Activated CD8-positive, alpha-beta memory T cell treated with anti-CD3 and anti-CD28 coated beads, Interleukin-2, amount 10 ng/mL, durations not matched to agents 7 days and 5 days (primary cell): ENCODE data around the gene FBXW7. TPM values are rescaled to one million over a fixed set of nuclear protein-coding genes. Genes with fewer than 3 reads are reported as not detected.
A peak's percentile ranks its signal among the peaks of the same experiment; 100 is the strongest.

Source experiments
- ATAC-seq: fragments of 150-1000 bp; cut with Tn5 transposase; one replicate; pipeline ENCODE4 v1.10.0; 2021; ENCODE audit warnings: moderate library complexity
- CTCF ChIA-PET: fragments of 350-600 bp; sonication (Branson Sonifier 250); formaldehyde crosslinking; loops from one replicate; lab custom pipeline; 2021; ENCODE audit warnings: antibody characterized with exemption; lab: Charles Lee
- DNase-seq: peaks from one replicate; pipeline ENCODE4 v3.0.0-alpha.2; 2020
- H3K27ac Mint-ChIP-seq: one replicate; pipeline ENCODE4 v1.8.0; 2021; ENCODE audit warnings: mild to moderate bottlenecking, mixed read lengths
- H3K27me3 Mint-ChIP-seq: one replicate; pipeline ENCODE4 v1.8.0; 2021; ENCODE audit warnings: mixed read lengths
- H3K36me3 Mint-ChIP-seq: one replicate; pipeline ENCODE4 v1.8.0; 2021; ENCODE audit warnings: mild to moderate bottlenecking, mixed read lengths
- H3K4me1 Mint-ChIP-seq: one replicate; pipeline ENCODE4 v1.8.0; 2021; ENCODE audit warnings: mixed read lengths
- H3K4me3 Mint-ChIP-seq: one replicate; pipeline ENCODE4 v1.8.0; 2021; ENCODE audit warnings: mild to moderate bottlenecking, moderate library complexity, mixed read lengths
- H3K9me3 Mint-ChIP-seq: one replicate; pipeline ENCODE4 v1.8.0; 2022; ENCODE audit warnings: low read depth, mixed read lengths
- total RNA-seq, 2 experiments: library from RNA; stranded (reverse); gene quantifications; one replicate each; pipeline ENCODE4 v1.2.3, GENCODE V29; 2021

The FBXW7 gene
- total RNA-seq: 10 to 100 TPM; 49.3 to 62.9 TPM

DNA sequence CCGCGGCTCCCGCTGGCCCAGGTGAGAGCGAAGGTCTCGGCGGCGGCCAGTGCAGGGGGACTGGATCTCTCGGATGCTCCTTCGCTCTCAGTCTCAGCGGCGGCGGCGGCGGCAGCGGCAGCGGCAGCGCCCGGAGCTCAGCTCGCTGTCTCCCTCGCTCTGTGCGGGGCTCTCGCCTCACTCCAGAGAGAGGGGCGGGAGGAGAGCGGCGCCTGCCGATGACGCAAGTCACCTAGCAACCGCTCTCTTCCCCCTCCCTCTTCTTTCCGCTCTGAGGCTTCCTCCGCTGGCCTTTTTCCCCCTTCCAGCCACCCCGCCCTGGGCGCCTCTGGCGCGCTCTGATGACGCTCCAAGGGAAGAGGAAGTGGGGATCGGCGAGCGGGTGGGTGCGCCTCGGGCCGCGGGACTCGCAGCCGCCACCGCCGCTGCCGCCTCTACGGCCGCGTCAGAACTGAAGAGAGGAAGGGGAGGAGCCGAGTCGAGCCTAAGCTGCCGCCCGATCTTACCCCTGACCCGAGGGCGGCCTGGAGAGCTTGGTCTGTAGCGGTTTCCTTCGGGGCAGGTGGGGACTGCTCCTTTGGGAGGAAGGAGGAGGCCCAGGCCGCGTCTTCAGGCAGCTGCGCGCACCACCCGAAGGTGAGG is at the start of gene FBXW7:
Gene FBXW7 (minus strand): TSS at position 190 of the 642 bp plus-strand sequence. CDS start 124,289 bp downstream, outside the sequence.
- H3K36me3 Mint-ChIP-seq: peaks cover 26% of the 10 kb centered on the region
- peaks cover 52% of the 10 kb centered on the region for H3K4me1 Mint-ChIP-seq
- ATAC-seq: peak; percentile 85
- no peaks in the 10 kb centered on the region for H3K27me3 Mint-ChIP-seq
- H3K27ac Mint-ChIP-seq: peak within 1 kb of the TSS; percentile 98
- peak within 1 kb of the TSS; percentile 85 for H3K4me3 Mint-ChIP-seq
- CTCF ChIA-PET: interaction anchor here (0.9 to 5.8 kb wide), 16 partner anchors 9 to 104 kb away, joined by 3 to 54 read pairs (median 5); no protein-coding TSS in a partner anchor
- H3K9me3 Mint-ChIP-seq: no peaks in the 10 kb centered on the region
- DNase-seq: peak; percentile 100

- H3K36me3 Mint-ChIP-seq: no peaks in the 10 kb centered on the region
- peak overlapping the region; percentile 5 for H3K4me3 Mint-ChIP-seq
- peak; percentile 66 for ATAC-seq
- peaks cover 2% of the 10 kb centered on the region for H3K4me1 Mint-ChIP-seq
- H3K9me3 Mint-ChIP-seq: no peaks in the 10 kb centered on the region
- CTCF ChIA-PET: no interaction called here
- peaks cover under 1% of the 10 kb centered on the region for H3K27me3 Mint-ChIP-seq
- no peak for DNase-seq
- peak overlapping the region; percentile 64 for H3K27ac Mint-ChIP-seq
Observed at GRCh38 chr4:152585023-152585441, 49.1 kb upstream of the FBXW7 start.

DNA sequence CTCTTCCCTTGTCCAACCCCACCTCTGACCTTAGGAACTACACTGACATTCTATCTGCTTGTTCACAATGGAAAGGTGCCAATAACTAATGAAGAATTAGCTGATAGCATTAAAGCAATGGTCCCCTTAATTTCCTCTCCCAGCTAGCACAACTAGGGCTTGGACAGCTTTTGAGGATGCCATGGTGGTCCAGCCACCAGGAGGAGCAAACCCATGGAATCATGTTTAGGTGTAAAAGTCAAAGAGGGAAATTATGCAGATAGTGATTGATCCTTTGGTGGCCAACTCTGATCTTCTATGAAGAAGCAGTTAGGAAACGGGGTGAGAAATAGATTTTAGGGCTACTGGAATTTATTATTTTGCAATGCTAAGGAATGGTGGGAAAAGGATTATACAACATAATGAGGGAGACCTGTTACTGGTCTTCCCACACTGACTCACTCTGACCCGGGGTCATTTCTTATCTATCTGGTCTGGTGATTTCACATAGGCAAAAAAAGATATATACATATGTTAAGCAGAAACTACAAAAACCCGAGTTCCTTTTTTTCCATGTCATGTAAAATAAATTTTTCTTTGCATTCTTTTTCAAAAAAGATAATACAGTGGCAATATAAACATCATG is 45.8 kb upstream of the FBXW7 start:
- ATAC-seq (no peak), DNase-seq (no peak)
- H3K36me3 Mint-ChIP-seq: no peaks in the 10 kb centered on the region
- H3K9me3 Mint-ChIP-seq: no peaks in the 10 kb centered on the region
- H3K27ac Mint-ChIP-seq: no peak overlapping the region
- peaks cover 3% of the 10 kb centered on the region for H3K27me3 Mint-ChIP-seq
- no peak overlapping the region for H3K4me3 Mint-ChIP-seq
- peaks cover 2% of the 10 kb centered on the region for H3K4me1 Mint-ChIP-seq
- CTCF ChIA-PET: interaction anchor here (1.0 kb wide), 1 partner anchor 80 kb away, joined by 3 read pairs; no protein-coding TSS in a partner anchor

DNA sequence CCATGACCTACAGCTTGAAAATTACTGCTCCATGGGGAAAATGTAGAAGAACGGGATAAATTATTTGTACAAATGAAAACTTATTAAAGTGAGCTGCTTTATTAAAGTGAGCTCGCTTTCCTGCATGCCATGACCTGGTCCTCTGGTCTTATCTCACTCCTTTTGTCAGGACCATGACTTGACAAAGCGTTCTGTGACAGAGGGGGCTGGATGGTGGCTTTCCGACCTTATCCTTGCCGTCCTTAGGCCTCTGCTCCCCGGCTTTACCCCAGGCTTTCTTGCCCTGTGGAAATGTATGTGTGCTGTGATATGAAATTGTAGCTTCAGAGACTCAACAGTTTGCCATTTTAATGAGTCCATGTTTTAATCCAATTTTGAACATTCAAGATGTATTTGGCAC is 44.0 kb upstream of the FBXW7 start:
- no peak for DNase-seq
- no peaks in the 10 kb centered on the region for H3K4me1 Mint-ChIP-seq
- CTCF ChIA-PET: interaction anchor here (1.1 kb wide), 1 partner anchor 79 kb away, joined by 4 read pairs; no protein-coding TSS in a partner anchor
- no peak for ATAC-seq
- H3K4me3 Mint-ChIP-seq: no peak overlapping the region
- H3K9me3 Mint-ChIP-seq: no peaks in the 10 kb centered on the region
- no peaks in the 10 kb centered on the region for H3K36me3 Mint-ChIP-seq
- peaks cover 7% of the 10 kb centered on the region for H3K27me3 Mint-ChIP-seq
- no peak overlapping the region for H3K27ac Mint-ChIP-seq

DNA sequence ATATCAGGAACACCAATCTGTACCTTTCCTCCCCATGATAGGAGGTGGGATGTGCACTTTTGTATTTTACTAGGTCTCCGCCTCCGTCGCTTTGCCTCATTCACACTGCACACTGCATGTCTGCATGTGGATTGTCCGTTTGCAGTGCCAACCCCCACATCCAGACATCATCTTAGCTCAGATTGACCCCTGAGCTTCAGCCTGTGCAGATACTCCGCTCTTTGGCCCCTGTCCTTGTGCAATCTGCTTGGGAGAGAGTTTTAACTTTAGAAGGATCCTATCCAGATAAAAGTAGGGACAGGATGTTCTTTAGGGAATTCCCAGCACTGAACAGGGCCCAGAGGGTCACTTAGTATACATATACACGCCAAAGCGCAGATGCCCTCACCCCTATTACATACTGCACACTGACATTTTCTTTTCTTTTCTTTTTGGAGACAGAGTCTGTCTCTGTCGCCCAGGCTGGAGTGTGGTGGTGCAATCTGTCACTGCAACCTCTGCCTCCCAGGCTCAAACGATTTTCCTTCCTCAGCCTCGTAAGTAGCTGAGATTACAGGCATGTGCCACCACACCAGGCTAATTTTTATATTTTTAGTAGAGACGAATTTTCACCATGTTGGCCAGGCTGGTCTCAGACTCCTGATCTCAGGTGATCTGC is 43.3 kb upstream of the FBXW7 start:
- Mint-ChIP-seq H3K27me3 (peaks cover 10% of the 10 kb centered on the region), H3K27ac (no peak overlapping the region), H3K4me3 (no peak overlapping the region)

GRCh38 chr4:152578670-152579069 is 42.8 kb upstream of the FBXW7 start:
- no peak for DNase-seq
- H3K4me3 Mint-ChIP-seq: no peak overlapping the region
- H3K27ac Mint-ChIP-seq: no peak overlapping the region
- no peaks in the 10 kb centered on the region for H3K9me3 Mint-ChIP-seq
- no peak for ATAC-seq
- H3K4me1 Mint-ChIP-seq: no peaks in the 10 kb centered on the region
- CTCF ChIA-PET: interaction anchor here (1.1 to 1.3 kb wide), 2 partner anchors 9 to 120 kb away, joined by 3 read pairs; no protein-coding TSS in a partner anchor
- no peaks in the 10 kb centered on the region for H3K36me3 Mint-ChIP-seq
- peaks cover 14% of the 10 kb centered on the region for H3K27me3 Mint-ChIP-seq

More for the DNA sequence above, 43.3 kb upstream of the FBXW7 start:
- Mint-ChIP-seq H3K4me1 (no peaks in the 10 kb centered on the region), H3K9me3 (no peaks in the 10 kb centered on the region), H3K36me3 (no peaks in the 10 kb centered on the region)
- CTCF ChIA-PET: interaction anchor here (1.1 to 1.3 kb wide), 2 partner anchors 10 to 120 kb away, joined by 3 read pairs; no protein-coding TSS in a partner anchor
- ATAC-seq: no peak
- no peak for DNase-seq

DNA sequence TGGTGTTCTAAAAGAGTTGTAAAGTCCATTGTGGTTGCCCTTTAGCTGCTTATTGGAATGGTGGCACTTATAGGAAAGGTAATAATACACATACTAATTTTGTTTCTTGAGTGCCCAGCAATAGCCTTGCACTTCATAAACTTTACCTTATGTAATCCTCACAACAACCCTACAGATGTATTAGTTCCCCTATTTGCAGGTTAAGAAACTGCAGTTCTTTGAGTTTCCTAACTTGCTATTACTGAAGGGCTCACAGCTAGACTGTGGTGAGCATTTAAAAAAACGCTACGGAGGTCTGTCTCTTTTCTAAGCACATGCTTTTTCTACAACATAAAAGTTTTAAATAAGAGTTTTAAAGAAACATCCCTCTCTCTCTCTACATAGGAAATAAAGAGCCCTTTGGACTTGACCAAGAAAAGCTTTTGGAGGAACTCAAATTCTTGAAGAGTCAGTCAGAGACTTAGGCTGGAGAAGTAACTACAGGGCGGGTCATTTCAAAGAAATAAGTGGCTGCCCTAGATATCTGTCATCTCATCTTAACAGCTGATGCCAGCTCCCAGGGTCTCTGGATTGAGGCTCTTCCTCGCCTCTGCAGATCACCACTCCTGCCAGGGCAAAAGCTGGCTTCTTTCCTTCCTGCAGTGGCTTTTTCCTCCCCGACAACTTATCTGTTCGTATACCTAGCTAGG is 42.0 kb upstream of the FBXW7 start:
- no peaks in the 10 kb centered on the region for H3K9me3 Mint-ChIP-seq
- no peaks in the 10 kb centered on the region for H3K36me3 Mint-ChIP-seq
- DNase-seq (no peak), ATAC-seq (no peak)
- H3K27ac Mint-ChIP-seq: no peak overlapping the region
- CTCF ChIA-PET: interaction anchor here (1.1 to 1.5 kb wide), 3 partner anchors 8 to 77 kb away, joined by 3 to 4 read pairs (median 3); no protein-coding TSS in a partner anchor
- no peak overlapping the region for H3K4me3 Mint-ChIP-seq
- no peaks in the 10 kb centered on the region for H3K4me1 Mint-ChIP-seq
- peaks cover 17% of the 10 kb centered on the region for H3K27me3 Mint-ChIP-seq

- no peak for ATAC-seq
- no peak overlapping the region for H3K27ac Mint-ChIP-seq
- H3K9me3 Mint-ChIP-seq: no peaks in the 10 kb centered on the region
- H3K4me3 Mint-ChIP-seq: no peak overlapping the region
- no peak for DNase-seq
- no peaks in the 10 kb centered on the region for H3K4me1 Mint-ChIP-seq
- H3K27me3 Mint-ChIP-seq: peaks cover 17% of the 10 kb centered on the region
- H3K36me3 Mint-ChIP-seq: peaks cover under 1% of the 10 kb centered on the region
- CTCF ChIA-PET: no interaction called here
Observed at GRCh38 chr4:152575533-152575932, 39.6 kb upstream of the FBXW7 start.

GRCh38 chr4:152573861-152574260 is 38.0 kb upstream of the FBXW7 start:
- DNase-seq (no peak), ATAC-seq (no peak)
- H3K9me3 Mint-ChIP-seq: no peaks in the 10 kb centered on the region
- no peaks in the 10 kb centered on the region for H3K4me1 Mint-ChIP-seq
- H3K27ac Mint-ChIP-seq: no peak overlapping the region
- CTCF ChIA-PET: no interaction called here
- H3K27me3 Mint-ChIP-seq: peaks cover 14% of the 10 kb centered on the region
- H3K36me3 Mint-ChIP-seq: peaks cover 1% of the 10 kb centered on the region
- no peak overlapping the region for H3K4me3 Mint-ChIP-seq

DNA sequence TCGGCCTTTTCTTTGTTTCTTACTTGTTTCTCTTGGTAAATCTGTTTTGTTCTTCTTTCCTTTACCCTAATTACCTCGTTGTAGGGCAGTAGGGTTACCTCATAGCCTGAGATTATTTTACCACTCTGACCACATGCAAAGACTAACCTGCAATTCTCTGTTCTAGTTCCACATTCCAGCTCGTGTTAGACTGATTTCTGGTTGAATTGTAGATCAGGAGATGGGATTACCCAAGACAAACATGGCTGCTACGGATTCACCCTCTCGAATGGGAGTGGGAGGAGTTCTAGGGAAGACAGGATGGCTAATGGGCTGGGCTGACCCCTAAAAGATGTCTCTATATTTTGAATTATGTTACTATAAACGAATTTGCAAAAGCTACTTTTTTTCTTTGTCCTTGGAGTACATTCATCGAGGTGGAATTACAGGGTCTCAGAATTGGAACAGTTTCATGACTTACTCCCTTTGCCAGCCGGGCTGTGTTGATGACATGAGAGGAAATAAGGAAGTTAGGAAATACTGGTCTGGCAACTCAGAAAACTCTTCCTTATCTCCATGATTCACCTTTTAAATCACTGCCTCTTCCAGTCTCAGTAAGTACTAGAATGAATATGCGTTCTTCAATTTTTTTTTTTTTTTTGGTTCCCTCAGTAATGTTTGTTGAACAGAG is 36.7 kb upstream of the FBXW7 start:
- Mint-ChIP-seq H3K36me3 (peaks cover 1% of the 10 kb centered on the region), H3K9me3 (no peaks in the 10 kb centered on the region), H3K27me3 (peaks cover 14% of the 10 kb centered on the region), H3K4me1 (no peaks in the 10 kb centered on the region), H3K4me3 (no peak overlapping the region), H3K27ac (no peak overlapping the region)
- DNase-seq (no peak), ATAC-seq (no peak)
- CTCF ChIA-PET: interaction anchor here (0.7 to 1.3 kb wide), 2 partner anchors 38 to 72 kb away, joined by 3 to 4 read pairs; no protein-coding TSS in a partner anchor

- CTCF ChIA-PET: interaction anchor here (1.3 kb wide), 1 partner anchor 71 kb away, joined by 3 read pairs; no protein-coding TSS in a partner anchor
- Mint-ChIP-seq H3K4me1 (no peaks in the 10 kb centered on the region), H3K36me3 (peaks cover 1% of the 10 kb centered on the region), H3K4me3 (no peak overlapping the region), H3K27ac (no peak overlapping the region), H3K9me3 (no peaks in the 10 kb centered on the region), H3K27me3 (peaks cover 14% of the 10 kb centered on the region)
- DNase-seq (no peak), ATAC-seq (no peak)
Observed at GRCh38 chr4:152571770-152572169, 35.9 kb upstream of the FBXW7 start.

GRCh38 chr4:152571296-152571695 is 35.4 kb upstream of the FBXW7 start:
- CTCF ChIA-PET: interaction anchor here (1.1 kb wide), 1 partner anchor 70 kb away, joined by 3 read pairs; no protein-coding TSS in a partner anchor
- H3K9me3 Mint-ChIP-seq: no peaks in the 10 kb centered on the region
- H3K4me1 Mint-ChIP-seq: no peaks in the 10 kb centered on the region
- no peak overlapping the region for H3K27ac Mint-ChIP-seq
- peaks cover 14% of the 10 kb centered on the region for H3K27me3 Mint-ChIP-seq
- DNase-seq (no peak), ATAC-seq (no peak)
- H3K36me3 Mint-ChIP-seq: peaks cover 1% of the 10 kb centered on the region
- no peak overlapping the region for H3K4me3 Mint-ChIP-seq
